ENCODE data around the gene RTL1.

RTL1 gene

DNA sequence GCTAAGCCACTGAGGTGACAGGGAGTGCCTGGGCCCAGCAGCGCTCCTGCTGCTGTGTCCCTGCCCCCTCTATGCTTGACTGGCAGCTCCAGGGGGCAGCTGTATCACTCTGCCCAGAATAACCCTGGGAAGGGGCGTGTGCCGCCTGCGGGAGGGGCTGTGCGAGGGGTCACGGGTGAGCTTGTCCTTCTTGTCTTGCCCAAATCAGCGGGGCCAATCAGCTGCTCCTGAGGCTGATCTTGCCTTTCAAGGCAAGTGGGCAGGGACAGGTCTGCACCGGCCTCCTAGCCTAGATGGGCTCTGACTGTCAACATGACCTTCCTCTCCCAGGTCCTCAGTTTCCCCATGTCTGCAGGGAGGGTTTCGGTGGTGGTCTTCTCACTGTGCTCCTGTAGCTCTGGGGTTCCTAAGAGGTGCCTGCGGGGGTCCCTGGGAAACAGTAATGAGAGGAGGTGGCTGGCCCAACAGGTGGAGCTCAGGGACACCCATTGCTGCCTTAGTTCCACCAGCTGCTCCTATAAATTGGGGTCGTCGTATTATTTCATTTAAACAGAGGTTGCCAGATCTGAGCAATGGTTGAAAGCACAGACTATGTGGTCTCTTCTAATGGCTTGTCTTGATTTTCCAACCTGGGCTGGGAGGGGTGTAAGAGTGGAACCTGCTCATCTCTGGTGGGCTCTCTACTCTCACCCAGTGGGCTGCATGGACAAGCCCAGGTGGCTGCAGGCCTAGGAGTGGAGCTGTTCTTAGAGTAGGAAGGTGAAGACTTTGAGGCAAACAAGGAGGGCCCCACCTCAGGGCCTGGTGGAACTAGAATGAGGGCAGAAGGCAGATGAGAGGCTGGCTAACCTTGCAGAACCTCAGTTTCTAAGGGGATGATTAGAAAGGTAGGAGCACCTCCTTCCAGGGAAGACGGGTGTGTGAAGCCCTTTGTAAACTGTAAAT lies 11.7 kb downstream of the RTL1 start:
- no peak for DNase-seq (ENCODE audit: extremely low read depth, low read depth)
- TF ChIP-seq CTCF (IDR thresholded peaks at IDR 0.05; ENCODE audit: low read depth, low read length): no peak

DNA sequence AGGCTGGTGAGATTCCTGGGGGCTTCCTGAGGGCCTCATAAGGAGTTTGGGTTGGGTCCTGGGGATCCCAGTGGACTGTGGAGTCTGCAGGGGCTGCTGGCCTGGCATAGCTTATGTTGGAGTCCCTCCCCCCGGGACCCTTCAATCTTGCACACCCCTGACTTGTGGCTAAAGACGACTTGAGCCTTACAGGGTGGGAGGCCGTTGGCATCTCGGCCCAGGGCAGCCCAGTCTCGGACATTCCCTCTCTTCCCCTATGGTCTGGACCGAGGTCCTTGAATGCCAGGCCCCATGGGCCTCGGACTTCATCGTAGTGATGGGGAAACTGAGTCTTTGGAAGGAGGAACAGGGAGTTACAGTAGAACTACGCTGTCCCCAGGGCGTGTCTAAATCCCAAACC lies 12.5 kb downstream of the RTL1 start:
- no peak for TF ChIP-seq CTCF (IDR thresholded peaks at IDR 0.05; ENCODE audit: low read depth, low read length)
- no peak for DNase-seq (ENCODE audit: extremely low read depth, low read depth)

DNA sequence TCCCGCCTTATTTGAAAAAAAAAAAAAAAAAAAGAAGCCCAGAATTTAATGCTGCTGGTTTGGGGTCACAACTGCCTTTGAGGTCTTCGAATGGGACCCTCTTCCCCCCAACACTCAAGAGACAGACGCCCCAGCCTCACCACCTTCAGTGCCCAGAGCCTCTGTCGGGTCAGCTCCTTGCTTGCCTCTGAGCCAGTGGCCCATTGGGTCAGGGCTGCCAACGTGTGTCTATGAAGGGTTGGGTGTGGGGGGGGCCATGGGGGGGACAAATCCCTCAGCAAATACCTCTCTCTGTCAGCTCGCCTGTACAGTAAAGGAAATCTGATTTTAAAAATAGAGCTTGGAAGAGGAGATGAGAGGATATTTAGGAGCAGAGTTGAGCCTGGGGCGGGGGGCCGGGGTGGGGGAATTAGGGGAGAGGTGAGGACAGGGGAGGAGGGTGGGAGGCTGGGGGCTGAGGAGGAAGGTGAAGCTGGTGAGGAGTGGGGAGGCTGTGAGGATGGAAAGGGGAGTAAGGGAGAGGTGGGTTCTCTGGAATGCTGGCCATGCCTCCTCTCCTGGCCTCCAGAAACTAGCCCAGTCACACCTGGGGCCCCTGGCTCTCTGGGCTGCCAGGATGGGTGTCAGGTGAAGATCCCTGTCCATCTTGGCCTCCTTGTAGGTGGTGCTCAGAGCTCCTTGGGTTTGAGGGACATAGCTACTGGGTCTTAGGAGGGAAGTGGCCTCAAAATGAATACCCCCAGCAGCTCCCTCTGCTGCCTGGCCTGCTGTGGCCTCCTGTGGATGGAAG lies 13.3 kb downstream of the RTL1 start:
- no peak for TF ChIP-seq CTCF (IDR thresholded peaks at IDR 0.05; ENCODE audit: low read depth, low read length)
- DNase-seq (ENCODE audit: extremely low read depth, low read depth): no peak

- no peak for DNase-seq (ENCODE audit: extremely low read depth, low read depth)
- TF ChIP-seq CTCF (IDR thresholded peaks at IDR 0.05; ENCODE audit: low read depth, low read length): no peak
These were observed 13.9 kb downstream of the RTL1 start for GRCh38 chr14:100889641-100890040.

- TF ChIP-seq CTCF (IDR thresholded peaks at IDR 0.05; ENCODE audit: low read depth, low read length): no peak
- no peak for DNase-seq (ENCODE audit: extremely low read depth, low read depth)
These were observed 14.7 kb downstream of the RTL1 start for GRCh38 chr14:100888789-100889315.

- no peak for DNase-seq (ENCODE audit: extremely low read depth, low read depth)
- TF ChIP-seq CTCF (IDR thresholded peaks at IDR 0.05; ENCODE audit: low read depth, low read length): no peak
These were observed 15.7 kb downstream of the RTL1 start for GRCh38 chr14:100887728-100888335.
